ENCODE data around the gene KMT2E.
"Not testable (repeated sequence)": the region's sequence is repeated elsewhere in the genome, so short reads cannot be mapped to it uniquely, and the experiment has no call there.

The KMT2E gene, protein sequence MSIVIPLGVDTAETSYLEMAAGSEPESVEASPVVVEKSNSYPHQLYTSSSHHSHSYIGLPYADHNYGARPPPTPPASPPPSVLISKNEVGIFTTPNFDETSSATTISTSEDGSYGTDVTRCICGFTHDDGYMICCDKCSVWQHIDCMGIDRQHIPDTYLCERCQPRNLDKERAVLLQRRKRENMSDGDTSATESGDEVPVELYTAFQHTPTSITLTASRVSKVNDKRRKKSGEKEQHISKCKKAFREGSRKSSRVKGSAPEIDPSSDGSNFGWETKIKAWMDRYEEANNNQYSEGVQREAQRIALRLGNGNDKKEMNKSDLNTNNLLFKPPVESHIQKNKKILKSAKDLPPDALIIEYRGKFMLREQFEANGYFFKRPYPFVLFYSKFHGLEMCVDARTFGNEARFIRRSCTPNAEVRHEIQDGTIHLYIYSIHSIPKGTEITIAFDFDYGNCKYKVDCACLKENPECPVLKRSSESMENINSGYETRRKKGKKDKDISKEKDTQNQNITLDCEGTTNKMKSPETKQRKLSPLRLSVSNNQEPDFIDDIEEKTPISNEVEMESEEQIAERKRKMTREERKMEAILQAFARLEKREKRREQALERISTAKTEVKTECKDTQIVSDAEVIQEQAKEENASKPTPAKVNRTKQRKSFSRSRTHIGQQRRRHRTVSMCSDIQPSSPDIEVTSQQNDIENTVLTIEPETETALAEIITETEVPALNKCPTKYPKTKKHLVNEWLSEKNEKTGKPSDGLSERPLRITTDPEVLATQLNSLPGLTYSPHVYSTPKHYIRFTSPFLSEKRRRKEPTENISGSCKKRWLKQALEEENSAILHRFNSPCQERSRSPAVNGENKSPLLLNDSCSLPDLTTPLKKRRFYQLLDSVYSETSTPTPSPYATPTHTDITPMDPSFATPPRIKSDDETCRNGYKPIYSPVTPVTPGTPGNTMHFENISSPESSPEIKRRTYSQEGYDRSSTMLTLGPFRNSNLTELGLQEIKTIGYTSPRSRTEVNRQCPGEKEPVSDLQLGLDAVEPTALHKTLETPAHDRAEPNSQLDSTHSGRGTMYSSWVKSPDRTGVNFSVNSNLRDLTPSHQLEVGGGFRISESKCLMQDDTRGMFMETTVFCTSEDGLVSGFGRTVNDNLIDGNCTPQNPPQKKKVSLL (N-terminal part only)

DNA sequence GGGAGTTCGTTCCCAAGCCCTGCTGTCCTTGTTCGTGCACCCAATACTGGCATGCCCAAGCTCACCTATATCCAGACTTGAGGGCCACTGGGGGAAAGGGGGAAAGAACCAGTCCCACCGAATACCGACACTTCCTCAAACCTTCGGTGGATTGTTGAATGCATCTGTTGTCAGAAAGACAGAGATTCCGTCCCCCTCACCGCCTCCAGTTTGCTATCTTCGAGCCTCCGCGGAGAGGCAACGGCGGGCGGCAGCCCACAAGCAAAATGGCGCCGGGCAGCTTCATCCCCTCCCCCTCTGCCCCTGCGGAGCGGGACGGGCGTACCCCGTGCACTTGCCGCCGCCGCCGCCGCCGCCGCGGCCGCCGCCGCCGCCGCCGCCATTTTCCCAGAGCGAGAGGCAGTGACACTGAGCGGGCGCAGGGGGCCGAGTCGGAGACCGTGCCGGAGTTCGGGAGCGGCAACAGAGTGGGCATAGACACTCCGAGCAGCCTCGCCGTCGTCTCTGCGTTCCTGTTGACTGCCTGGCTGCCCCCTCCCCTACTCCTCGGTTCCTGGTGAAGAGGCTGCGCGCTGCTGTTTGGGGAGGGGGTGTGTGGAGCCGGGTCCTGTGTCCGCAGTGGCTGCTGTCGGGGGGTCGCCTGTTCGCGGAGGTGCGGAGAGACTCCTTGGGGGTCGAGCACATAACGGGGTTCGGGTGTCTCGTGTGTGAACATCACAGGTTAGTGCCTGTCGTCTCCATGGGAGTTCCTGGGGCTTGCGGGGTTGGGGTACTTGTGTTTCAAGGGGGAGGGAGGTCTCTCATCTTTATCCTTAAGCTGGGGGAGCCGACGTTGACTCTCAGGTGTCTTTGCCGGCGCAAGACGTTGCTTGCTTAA, at the start of gene KMT2E:
Gene KMT2E (plus strand): TSS at position 390 of the 877 bp plus-strand sequence. CDS start 26,748 bp downstream, outside the sequence.
- DNase-seq: peak; percentile 93

DNA sequence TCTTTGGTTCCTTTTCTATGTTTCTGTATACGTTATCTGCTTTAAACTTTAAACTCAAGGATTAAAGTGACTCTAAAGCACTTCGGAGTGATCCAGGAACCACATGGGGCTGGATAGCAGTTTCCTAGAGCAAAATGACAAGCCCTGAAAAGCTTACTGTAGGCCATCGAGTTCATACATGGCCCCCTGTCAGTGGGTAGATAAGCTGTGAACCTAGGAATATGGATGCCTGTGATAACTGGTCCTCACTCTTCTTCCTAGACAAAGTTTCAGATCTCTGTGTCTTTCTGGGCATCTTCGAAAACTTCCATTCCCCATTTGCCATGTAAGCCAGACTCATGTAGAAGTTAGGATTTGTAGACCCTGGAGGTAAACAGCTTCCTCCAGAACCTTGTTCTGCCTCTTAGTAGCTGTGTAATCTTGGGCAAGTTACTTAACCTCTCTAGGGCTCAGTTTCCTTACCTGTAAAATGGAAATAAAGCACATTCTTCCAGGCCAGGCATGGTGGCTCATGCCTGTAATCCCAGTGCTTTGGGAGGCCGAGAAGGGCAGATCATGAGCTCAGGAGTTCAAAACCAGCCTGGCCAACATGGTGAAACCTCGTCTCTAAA, 49.3 kb upstream of the KMT2E start:
- DNase-seq: no peak

DNA sequence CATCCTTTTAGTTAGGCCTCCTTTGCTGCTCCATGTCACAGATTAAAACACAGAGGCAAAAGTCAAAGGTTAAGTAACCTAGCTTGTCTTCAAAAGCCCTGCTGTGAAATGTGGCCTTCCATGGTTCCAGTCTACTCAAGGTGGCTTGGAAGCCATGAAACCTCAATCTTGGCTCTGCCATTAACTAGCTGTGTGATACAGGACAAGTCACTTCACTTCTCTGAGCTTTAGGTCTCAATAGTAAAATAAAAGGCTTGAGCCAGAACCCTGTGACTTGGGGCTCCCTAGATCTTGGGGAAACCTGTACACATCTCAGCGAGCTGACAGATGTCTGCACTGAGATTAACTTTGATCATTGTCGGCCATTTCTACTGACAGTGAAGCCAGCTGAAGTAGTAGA, 48.0 kb upstream of the KMT2E start:
- DNase-seq: no peak

DNA sequence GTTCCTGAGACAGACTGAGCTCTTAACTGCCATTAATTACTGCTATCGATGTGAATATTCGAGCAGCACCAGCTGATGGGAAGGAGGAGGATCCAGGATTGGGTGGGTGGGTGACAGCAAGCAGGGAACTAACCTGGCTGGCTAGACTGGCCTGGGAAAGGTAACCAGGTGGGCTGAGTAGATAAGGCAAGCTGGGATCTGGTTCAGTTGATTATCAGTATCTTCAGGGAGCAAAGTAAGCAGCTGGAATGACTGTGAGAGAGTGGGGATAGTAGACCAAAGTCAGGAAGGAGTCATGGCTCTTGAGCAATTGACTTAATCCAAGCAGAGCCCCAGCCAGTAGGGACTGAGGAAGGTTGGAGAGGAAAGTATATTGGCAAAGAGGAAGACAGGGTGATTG, 46.9 kb upstream of the KMT2E start:
- no peak for DNase-seq

DNA sequence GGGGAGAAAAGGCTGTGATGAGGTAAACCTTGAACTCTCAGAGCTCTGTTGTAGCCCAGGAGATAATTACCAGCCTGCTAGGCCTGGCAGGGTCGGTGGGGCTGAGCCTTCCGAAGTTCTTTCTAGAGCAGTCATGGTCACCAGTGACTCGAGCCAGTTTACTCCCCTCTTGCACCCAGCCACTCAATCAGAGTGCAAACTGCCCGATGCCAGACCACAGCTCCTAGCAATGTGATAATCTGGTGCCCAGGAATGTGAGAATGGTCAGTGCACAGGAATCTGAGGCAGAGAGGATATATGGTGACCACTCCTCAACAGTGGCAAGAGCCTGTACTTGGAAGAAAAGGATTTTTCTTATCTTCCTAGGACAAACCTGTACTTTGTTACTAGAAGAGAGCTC, 46.4 kb upstream of the KMT2E start:
- DNase-seq: no peak

DNA sequence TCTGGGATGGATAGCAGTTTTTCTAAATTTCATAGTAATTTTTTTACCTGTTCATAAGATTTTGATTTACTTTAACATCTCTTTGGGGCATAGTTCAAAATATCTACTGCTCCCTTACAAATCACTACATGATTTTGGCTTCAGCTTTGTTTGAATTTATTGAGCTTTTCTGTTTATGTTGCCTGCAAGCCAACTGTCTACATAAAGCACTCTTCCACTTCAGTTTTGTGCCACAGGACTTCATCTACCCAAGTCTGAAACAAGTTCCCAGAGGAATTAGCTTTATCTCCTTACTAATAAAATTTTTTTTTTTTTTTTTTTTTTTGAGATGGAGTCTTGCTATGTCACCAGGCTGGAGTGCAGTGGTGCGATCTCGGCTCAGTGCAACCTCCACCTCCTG, 45.4 kb upstream of the KMT2E start:
- no peak for DNase-seq

DNA sequence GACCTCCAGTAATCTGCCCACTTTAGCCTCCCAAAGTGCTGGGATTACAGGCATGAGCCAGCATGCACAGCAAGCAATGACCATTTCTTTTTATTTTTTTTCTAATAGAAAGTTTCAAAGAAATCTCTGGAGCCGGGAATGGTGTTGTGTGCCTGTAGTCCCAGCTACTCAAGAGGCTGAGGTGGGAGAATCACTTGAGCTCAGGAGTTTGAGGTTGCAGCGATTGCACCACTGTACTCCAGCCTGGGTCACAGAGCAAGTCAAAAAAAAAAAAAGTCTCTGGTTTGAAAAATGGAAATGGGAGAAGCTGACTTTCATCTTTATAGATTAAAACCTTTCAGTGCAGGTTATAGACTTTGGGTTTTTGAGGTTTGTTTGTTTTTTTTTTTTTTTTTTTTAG, 44.8 kb upstream of the KMT2E start:
- no peak for DNase-seq

DNA sequence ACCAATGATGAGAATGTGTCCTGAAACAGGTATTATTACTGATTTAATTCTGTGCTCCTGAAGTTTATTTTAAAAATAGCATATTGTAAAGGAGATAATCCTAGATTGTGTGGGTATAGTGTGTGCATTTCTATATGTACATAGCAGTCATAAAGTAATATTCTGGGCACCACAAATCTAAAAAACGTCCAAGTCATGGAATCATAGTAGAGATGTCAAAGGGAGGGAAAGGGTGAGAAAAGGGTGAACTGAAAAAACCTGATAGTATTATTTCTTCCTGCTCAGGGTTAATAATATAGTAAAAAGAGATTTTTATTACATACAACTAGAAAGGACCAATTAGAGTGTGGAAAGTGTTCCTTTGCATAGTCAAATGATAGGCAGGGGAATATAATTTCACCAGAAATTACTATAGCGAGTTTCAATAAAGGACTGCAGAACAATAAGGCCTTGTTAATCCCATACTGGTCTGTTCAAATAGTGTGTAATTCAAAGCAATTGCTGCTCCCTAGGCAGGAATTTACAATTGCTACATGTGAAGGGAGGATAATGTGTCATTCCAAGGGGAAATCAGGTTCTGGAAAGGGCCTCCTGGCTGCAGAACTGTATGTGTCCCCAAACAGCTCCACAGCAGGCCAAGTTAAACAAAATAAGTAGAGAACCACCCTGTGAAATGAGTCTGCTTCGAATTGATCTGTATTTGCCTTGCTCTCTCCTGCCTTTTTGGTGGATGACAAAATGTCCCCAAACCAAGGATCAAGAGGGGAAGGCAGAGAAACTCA, 42.5 kb upstream of the KMT2E start:
- no peak for DNase-seq

DNA sequence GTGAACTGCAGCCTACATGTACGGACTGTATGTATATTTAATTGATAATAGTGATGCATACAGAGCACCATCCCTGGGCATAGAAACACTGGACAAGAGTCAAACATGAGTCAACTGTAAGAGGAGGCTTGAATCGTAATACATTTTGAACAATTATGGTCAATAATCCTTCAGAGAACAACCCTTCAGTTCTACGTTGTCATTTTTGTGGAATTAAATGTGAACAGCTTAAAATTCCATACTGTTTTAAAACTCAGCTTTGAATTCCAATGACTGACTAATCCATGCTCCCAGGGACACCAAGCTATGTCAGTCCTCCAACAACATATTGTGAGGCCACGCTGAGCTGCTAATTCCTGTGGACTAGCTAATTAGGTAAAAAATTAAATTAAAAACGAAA, 41.5 kb upstream of the KMT2E start:
- DNase-seq: no peak

DNA sequence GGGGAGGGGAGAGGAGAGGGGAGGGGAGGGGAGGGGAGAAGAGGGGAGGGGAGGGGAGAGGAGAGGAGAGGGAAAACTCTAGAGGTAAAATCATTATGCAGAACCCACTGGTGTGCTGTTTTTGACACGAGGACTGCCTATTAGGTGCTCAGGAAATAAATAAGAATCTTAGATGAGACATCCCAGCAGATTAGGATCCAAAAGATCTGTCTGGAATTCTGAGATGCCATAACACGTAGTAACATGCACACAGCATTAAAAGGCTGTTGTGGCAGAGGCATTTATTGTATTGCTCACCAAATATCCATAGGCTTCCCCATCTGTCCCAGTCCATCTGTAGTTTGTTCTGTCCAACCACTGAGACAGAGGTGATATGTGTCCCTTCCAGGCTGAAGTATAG, 40.8 kb upstream of the KMT2E start:
- DNase-seq: no peak

DNA sequence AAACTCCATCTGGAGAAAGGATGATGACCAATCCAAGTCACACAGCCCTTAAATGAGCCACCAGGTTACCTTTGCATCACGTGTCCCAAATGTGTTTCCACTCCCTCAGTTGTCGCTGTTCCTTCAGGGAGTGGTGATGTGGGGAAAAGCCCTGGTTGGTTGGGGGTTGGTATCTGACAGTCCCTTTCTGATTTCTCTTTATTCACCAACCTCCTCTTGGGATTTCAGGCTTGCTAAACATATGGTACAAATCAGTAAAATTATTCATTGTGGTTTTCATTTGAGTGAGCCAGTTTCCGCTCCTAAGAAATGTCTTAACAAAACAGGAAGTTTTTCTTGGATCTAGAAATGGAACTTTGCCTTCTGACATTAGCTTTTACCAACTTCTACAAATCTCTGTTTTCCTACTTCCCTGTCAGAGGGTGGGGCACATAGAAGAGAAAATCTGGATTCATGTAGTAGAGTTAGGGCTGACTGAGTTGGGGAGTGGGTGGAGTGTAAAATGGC, 40.0 kb upstream of the KMT2E start:
- no peak for DNase-seq

DNA sequence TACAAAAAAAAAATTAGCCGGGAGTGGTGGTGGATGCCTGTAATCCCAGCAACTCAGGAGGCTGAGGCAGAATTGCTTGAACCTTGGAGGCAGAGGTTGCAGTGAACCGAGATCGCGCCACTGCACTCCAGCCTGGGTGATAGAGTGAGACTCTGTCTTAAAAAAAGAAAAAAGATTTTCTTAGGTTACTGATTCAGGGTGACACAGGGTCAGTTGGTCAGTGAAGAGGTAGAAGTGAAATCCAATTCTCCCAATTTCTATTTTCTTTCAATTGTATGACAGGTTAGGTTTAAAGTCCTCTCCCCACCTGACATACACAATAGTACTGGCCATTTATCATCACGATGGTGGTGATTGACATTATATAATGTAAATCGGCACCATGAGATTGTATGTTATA, 38.5 kb upstream of the KMT2E start:
- not testable (repeated sequence) for DNase-seq

DNA sequence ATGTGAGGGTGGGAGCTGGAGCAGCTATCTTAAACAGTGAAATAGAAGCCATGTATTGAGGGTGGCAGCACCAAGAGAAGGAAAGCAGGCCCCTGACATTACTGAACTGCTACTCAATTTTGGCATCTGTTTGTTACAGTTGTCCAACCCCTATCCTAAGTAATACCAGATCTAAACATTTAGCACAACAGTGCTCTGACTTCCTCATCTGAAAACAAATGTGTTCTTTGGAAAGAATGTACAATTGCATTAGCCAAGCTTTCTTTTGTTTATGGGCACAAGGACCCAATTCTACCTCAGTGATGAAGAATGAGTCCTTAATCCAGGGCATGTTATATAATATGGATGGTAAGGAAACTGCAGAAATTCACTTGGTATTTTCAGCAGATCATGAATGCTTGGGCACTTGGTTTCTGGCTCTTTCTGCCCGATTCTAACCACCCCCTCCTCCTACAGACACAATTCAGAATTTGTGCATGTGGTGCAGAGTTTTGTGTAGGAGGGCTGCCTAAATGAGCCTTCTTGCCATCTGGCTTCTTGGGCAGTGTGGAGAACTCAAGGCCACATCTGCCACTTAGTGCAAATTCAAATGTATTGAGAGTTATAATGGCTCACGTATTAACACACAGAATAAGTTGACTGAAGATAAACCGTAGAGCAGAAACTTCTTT, 36.9 kb upstream of the KMT2E start:
- DNase-seq: no peak

DNA sequence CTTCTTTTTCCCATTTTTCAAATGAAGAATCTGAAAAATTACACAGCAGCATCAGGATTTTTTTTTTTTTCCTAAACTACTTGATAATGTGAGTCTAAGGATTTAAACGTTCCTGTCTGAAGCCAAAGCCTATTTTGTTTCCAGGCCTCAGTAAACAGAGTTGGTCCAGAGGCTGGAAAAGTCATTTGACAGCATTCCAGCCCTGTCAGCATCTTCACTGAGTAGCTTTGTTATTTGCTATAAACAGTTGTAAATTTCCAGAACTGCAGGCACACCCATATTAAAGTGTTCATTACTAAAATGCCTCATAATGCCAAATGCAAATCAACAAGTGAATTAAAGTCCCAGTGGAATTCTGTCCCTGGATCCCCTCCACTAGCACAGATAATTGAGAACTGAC, 35.5 kb upstream of the KMT2E start:
- DNase-seq: no peak

DNA sequence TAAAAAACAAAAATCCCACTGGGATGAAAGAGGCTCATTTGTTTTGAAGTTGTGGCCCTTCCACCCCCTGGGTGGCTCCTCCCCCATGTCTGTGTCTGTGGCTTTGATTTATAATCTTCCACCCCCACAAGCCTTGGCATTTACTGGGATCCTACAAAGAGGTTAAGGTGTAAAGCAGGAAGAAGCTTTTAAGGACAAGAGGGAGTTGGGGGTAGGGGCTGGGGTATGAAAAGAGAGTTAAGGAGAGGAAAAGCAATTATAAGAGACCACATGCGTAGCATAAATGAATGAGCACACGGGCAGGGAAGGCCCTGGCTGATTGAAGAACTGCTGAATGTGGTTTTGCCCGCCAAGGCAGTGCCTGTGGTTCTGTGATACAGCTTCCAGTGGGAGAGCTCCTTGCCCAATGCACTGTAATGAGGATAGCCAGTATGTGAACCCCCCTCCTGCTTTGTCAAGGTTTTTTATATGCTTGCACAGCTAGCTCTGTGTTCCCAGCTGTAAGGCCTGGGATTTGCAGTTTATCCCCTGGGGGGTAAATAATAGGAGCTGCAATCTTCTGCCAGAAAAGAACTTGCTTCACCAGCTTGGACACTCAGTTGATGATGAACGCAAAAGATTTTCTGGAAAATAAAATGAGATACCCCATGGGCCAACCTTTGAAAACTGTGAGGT, 34.7 kb upstream of the KMT2E start:
- no peak for DNase-seq

DNA sequence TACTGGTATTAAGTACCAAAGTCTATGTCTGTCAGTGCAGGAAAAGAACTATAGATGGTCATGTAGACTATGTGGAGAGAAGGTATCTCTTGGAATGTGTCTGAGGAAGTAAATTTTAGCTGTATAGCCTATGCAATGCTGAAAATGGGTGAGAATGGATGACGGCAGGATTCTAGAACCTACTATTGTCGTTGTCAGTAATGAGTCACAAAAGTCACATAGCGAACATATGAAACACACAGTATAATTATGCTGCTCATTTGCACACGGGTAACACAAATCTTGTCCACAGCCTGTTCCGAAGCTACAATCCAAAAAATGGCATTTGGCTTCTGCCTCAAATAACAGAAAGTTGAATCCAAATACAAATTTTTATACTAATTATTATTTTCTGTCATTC, 33.6 kb upstream of the KMT2E start:
- DNase-seq: no peak

DNA sequence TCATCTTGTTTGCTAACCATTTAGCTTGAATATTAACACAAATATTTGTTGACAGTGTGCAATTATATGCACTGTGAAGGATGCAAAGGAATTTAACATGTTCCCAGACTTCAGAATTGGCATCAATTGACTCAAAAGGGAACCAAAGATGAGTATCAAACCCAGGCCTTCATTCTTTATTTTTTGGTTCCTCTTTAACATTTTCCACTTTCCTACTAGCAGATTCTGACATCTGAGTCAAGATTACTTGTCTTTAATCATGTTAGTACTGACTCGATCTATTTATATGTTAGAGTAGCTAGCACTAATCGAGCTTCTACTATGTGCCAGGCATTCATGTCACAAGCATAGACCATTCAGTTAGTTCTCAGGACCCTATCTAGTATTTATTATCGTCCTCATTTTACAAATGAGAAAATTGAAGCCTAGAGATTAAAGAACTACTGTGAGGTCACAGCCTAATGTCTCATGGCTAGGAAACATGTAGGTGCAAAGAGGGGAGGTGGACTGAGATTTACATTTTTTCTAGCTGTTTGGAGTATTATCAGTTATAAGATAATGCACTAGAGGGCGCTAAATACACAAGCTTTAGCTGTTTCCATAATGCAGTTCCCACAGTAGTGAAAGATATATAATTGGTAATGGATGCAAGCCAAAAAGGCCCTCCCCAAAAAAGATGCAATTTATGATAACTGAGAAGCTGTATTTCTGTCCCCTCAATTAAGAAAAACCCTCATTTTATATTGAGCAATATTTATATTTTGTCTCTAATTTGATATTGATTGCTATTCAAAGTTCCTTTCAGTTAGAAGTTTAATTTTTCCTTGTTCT, 32.9 kb upstream of the KMT2E start:
- no peak for DNase-seq

DNA sequence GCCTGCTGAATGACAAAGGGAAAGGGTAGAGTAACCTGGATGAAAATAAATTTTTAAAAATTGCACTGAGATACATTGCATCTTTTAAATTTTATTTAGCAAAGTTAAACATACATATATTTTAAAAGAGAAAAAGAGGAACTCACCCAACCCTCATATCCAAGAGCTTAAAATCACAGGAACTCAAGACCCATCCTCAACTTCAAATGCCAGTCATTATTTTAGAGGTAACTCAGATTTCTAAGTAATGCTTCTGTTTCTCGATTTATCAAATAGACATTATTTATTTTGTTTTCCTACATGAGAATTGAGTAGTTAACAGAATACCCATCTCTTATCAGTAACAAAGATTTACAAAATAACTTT, 32.4 kb upstream of the KMT2E start:
- DNase-seq: no peak

Measured in stimulated activated CD4-positive, alpha-beta T cell treated with anti-CD3 and anti-CD28 coated beads, Interleukin-4, amount 100 ng/mL, for 24 hours (primary cell).